Stimulated activated CD4-positive, alpha-beta T cell treated with anti-CD3 and anti-CD28 coated beads, Interleukin-1b, Interleukin-23, amount 100 ng/mL, for 1 hour (primary cell): ENCODE data around the gene GPD1.

ENCODE experiments used
- DNase-seq, 2 donors: peaks; one replicate each; pipeline ENCODE4 v3.0.0-alpha.2; 2020; ENCODE audit warnings: low read depth in 2 of 2

Gene GPD1

DNA sequence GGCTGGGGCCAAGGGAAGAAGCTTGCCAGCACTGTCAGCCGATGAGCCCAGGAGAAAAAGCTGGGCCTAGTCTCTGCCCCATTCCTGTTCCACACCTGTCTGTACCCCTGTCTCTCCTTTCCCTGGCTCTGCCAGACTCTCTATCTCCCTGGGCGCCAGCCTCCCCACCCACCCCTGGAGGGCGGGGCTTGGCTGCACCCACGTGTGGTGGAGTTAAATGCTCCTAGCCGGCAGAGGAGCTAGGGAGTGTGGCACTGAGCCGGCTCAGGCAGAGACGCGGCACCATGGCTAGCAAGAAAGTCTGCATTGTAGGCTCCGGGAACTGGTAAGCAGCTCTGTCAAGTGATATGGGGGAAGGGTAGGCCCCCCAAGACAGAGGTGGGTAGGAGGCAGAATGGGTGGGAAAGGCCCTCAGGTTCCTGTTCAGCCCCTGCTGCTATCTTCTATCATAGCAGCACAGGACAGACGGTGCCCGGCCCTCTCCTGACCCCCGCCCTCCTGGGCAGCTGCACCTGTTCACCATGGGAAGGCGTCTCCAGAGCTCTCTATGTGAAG, at the start of gene GPD1:
GPD1 (plus strand) TSS at position 242 of the 555 bp plus-strand sequence; CDS start at position 285, 43 bp downstream.
- no peak for DNase-seq

DNA sequence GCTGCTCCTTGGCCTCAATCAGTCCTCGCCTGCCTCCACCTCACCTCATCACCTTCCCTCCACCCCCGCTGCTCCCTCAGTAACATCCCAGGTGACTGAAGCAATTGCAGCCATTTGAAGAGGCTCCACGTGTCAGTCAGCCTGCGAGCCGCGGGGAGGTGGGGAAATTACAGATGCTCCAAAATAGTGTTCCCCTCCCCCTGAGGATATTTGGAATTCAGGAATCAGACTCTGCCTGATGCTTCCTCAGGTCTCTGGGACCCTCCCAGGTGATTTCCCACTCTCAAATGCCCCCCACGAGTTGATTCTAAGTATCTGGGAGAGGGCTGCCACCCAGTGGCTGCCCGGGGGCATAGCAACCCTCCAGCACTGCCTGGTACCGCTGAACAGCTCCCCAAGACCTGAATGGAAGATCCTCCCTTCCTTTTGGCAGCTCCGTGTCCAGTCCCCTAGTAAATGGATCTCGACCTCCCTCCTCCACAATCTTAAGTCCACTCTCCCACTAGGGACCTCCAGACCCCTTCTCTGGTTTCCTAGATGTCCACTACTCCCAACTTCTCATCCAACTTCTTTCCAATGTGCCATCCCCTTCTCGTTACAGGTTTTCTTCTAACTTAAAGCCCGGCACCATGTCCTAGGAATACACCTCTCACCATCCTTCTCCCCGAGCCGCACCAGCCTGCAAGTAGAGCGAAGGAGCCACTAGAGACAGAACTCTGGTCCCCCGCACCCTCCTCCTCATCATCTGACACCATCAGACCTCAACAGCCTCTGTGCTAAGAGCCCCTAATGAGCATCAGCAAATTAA, 47.8 kb upstream of the GPD1 start:
- peak in 1 of 2 donors; percentile 42 for DNase-seq

GRCh38 chr12:50056639-50056976, 47.2 kb upstream of the GPD1 start:
- DNase-seq, result no peak

GRCh38 chr12:50057000-50057841, 46.6 kb upstream of the GPD1 start, which contains the start of gene ASIC1:
Gene ASIC1, plus strand, starts transcription at chr12:50057596. Its CDS starts 1,171 bp downstream, at chr12:50058767.
- DNase-seq, result peak in 1 of 2 donors; percentile 29

- no peak for DNase-seq
Measured at GRCh38 chr12:50057896-50058670, 45.7 kb upstream of the GPD1 start.

DNA sequence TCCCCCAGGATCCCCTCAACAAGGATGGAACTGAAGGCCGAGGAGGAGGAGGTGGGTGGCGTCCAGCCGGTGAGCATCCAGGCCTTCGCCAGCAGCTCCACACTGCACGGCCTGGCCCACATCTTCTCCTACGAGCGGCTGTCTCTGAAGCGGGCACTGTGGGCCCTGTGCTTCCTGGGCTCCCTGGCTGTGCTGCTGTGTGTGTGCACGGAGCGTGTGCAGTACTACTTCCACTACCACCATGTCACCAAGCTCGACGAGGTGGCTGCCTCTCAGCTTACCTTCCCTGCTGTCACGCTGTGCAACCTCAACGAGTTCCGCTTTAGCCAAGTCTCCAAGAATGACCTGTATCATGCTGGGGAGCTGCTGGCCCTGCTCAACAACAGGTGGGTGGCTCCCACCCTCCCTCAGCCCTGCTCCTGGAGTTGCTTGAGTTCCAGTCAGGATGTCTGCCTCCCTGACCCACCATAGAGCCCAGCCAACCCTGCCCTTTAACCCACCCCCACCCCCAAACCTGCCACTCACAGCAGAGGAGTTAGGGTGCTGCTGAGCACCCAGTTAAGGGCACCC, 45.0 kb upstream of the GPD1 start:
- DNase-seq, result no peak

GRCh38 chr12:50059440-50060119, 44.2 kb upstream of the GPD1 start:
- DNase-seq, result no peak

GRCh38 chr12:50060120-50060468, 43.7 kb upstream of the GPD1 start:
- no peak for DNase-seq

DNA sequence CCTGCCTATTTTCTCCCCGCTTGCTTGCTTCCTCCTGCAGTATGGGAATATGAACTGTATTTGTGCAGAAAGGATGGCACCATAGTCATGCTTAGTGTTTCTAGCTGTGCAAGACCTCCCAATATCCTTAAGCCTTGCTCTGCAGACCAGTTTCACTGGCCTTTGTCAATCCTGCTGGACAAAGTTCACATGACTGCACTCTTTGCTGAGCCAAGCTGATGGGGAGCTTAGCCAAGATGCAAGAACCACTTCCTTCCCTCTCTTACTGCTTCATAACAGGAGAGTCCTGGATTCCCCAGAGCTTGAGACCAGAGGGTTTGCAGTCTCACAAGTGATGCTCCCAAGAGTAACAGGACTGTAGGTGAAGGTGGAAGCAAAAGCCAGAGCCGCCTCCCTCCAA, 42.6 kb upstream of the GPD1 start:
- DNase-seq, result no peak

GRCh38 chr12:50061946-50062686, 41.7 kb upstream of the GPD1 start:
- DNase-seq, result no peak

- DNase-seq, result no peak
Measured at GRCh38 chr12:50062728-50063460, 40.9 kb upstream of the GPD1 start.

DNA sequence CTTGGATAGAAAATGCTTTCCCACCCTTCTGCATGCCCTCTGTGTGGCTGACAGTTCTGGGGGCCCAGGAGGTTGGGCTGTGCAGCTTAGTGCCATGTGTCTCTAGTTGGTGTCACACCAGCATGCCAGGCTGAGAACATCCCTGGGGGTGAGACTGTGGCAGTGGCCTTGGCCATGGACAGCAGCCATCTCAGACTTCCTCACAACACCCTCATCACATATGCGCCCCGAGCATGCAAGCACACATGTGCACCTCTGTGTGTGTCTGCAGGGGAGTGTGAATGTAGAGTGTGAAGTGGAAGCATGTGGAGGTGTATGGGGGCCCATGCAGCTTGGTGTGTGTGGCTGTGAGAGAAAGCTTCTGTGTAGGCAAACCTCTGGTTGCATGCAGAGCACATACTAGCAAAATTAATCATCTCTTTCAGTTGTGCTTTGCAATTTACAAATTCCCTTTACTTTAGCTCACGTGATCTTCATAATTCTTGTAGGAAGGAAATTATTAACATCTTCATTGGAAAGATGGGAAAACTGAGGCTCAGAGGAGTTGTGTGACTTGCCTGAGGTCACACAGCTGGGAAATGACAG, 38.0 kb upstream of the GPD1 start:
- DNase-seq, result no peak

- DNase-seq, result no peak
Measured at GRCh38 chr12:50066402-50066801, 37.4 kb upstream of the GPD1 start.

DNA sequence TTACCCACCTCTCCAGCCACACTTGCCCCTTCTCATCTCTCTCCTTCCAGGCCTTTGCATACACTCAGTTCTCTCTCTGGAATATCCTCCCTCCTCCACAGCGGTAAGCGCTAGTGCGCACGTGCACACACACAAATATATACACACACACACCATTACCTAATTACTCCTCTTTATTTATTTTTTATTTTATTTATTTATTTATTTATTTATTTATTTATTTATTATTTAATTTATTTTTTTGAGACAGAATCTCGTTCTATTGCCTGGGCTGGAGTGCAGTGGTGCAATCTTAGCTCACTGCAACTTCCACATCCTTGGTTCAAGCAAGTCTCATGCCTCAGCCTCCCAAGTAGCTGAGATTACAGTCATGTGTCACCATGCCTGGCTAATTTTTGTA, 34.7 kb upstream of the GPD1 start:
- DNase-seq, result no peak

- no peak for DNase-seq
Measured at GRCh38 chr12:50069539-50069938, 34.3 kb upstream of the GPD1 start.

DNA sequence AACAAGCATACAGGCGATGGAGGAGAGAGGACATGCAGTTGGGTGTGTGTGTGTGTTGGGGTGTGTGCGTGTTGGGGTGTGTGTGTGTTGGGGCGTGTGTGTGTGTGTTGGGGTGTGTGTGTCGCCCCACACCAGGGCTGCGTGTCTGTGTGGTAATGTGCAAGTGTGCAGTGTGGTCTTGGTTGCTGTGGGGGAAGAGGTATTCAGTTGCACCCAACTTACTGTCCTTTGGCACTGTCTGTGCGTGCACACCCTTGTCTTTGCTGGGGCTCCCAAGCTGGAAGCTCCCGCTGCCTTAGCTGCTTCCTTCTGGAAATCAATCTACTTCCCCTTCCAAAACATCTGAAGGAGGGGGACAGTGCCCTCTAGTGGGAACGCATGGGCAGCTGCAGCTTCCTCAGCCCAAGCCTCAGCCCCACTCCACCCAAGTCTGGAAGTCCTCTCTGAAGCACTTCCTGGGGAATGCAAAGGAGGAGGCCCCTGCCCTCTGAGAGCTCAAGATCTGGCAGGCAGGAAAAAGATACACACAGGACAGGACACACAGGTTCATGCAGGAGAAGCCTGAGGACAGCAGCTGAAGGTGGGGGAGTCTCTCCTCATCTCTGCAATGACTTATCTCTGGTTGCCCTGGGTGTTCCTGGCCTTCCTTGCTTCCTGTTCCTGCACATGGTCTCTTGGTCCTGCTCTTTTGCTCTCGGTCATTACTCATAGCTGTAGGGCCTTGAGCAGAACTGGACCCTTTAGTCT, 33.3 kb upstream of the GPD1 start:
- peak in 1 of 2 donors; percentile 46 for DNase-seq

DNA sequence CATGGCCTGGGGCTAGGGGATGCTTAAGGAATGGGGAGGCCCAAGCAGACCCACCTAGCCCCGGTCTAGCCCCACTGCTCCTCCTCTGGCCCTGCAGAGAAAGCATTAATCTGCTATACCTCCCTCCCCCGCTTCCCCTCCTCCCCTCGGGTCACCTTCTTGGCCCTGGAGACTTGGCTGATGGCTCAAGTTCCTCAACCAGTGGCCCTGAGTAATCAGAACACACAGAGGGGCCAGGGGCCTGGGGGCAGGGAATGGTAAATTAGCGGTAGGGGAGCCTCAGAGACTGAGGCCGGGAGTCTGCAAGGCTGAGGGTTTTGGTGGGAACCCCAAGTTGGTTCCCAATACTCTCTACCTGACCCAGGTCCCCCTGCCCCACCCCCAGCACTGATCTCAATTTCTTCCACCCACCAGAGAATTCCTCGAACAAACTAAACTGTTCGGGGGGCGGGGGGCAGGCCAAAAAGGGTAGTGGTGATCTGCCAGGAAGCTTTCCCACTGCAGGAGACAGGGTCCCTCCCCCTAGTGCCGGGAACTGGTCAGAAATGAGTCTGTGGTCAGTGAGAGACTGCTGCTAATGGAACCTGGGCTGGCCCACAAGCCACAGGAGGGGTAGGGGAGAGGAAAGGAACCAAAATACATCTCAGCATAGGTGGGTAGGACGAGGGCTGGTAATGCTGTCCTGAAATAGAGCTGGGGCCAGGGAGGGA, 31.5 kb upstream of the GPD1 start:
- no peak for DNase-seq

DNA sequence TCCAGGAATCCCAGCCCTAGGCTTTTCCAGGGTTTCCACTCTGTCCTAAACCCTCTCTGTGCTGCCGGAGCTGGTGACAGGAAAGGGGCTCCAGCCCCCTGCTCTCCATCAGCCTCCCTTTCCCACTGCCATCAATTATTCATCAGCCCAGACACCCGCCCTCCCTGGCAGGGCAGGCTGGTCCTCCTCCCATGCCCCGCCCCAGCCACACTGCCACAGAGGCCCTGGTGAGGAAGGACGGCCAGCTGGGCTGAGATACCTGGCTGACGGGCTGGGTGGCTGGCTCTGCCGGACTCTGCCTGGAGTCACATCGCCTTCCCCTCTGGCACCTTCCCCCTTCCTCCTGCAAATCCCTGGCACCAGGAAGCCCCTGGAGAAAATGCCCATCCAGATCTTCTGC, 30.6 kb upstream of the GPD1 start:
- DNase-seq, result no peak
